Measurements from ENCODE around the gene BCL2L2.
A peak's percentile ranks its signal among the peaks of the same experiment; 100 is the strongest.
"Not testable (repeated sequence)": the region's sequence is repeated elsewhere in the genome, so short reads cannot be mapped to it uniquely, and the experiment has no call there.

The BCL2L2 gene

GRCh38 chr14:23324455-23324846 is 17.8 kb downstream of the BCL2L2 start:
- no peak for DNase-seq (ENCODE audit: low read depth)

- no peak for DNase-seq (ENCODE audit: low read depth)
Observed at GRCh38 chr14:23324993-23325392, 18.4 kb downstream of the BCL2L2 start.

GRCh38 chr14:23325746-23326145 is 19.1 kb downstream of the BCL2L2 start:
- not testable (repeated sequence) for DNase-seq (ENCODE audit: low read depth)

GRCh38 chr14:23326491-23327332 is 20.1 kb downstream of the BCL2L2 start:
- DNase-seq (ENCODE audit: low read depth): no peak

GRCh38 chr14:23327947-23328744 is 21.5 kb downstream of the BCL2L2 start:
- DNase-seq (ENCODE audit: low read depth): no peak

- DNase-seq (ENCODE audit: low read depth): no peak
Observed at GRCh38 chr14:23335623-23336022, 29.0 kb downstream of the BCL2L2 start.

GRCh38 chr14:23339506-23340268 is 33.1 kb downstream of the BCL2L2 start:
- no peak for DNase-seq (ENCODE audit: low read depth)

GRCh38 chr14:23344481-23344880 is 37.8 kb downstream of the BCL2L2 start:
- DNase-seq (ENCODE audit: low read depth): no peak

GRCh38 chr14:23345987-23346692 is 39.5 kb downstream of the BCL2L2 start:
- DNase-seq (ENCODE audit: low read depth): no peak

GRCh38 chr14:23346693-23347405 is 40.2 kb downstream of the BCL2L2 start:
- no peak for DNase-seq (ENCODE audit: low read depth)

- no peak for DNase-seq (ENCODE audit: low read depth)
Observed at GRCh38 chr14:23347406-23348296, 41.0 kb downstream of the BCL2L2 start.

GRCh38 chr14:23348297-23348655 is 41.6 kb downstream of the BCL2L2 start:
- no peak for DNase-seq (ENCODE audit: low read depth)

GRCh38 chr14:23349156-23349845 is 42.7 kb downstream of the BCL2L2 start:
- no peak for DNase-seq (ENCODE audit: low read depth)

GRCh38 chr14:23351681-23352505 is 45.3 kb downstream of the BCL2L2 start:
- DNase-seq (ENCODE audit: low read depth): no peak

GRCh38 chr14:23352506-23353432 is 46.1 kb downstream of the BCL2L2 start, which contains the start of gene SLC22A17:
SLC22A17 (minus strand) TSS chr14:23352887.
- DNase-seq (ENCODE audit: low read depth): peak; percentile 45

- no peak for DNase-seq (ENCODE audit: low read depth)
Observed at GRCh38 chr14:23353433-23353780, 46.8 kb downstream of the BCL2L2 start.

- no peak for DNase-seq (ENCODE audit: low read depth)
Observed at GRCh38 chr14:23354990-23355389, 48.4 kb downstream of the BCL2L2 start.

Data from CMK (cell line).